Measurements from ENCODE around the gene INPP5K. TPM values are rescaled to one million over a fixed set of nuclear protein-coding genes. Genes with fewer than 3 reads are reported as not detected.

INPP5K gene
- total and polyA plus RNA-seq, 10 of the 15 experiments (the other 5 are each of a cell fraction or from before 2014, with no cell fraction given): 0.58 to 41.2 (median 23.3) TPM

GRCh38 chr17:1557355-1558095, 41.1 kb upstream of the INPP5K start (continued):
- no peak for TF ChIP-seq STAT1 (conservative IDR thresholded peaks at IDR 0.05)

GRCh38 chr17:1555651-1556471, 39.4 kb upstream of the INPP5K start:
- peak overlapping the region; percentile 85 for H3K4me2 ChIP-seq (ENCODE audit: control insufficient read depth, insufficient read depth)
- peak; percentile 62 for FAIRE-seq
- SMC1A ChIA-PET (ENCODE audit: uncharacterized antibody, unreplicated experiment): interaction anchor here (0.9 to 1.5 kb wide), 6 partner anchors 23 to 187 kb away, joined by 3 to 4 read pairs (median 3); no protein-coding TSS in a partner anchor
- no peak for TF ChIP-seq LARP7 (IDR thresholded peaks at IDR 0.05)
- TF ChIP-seq, protein P1, sequence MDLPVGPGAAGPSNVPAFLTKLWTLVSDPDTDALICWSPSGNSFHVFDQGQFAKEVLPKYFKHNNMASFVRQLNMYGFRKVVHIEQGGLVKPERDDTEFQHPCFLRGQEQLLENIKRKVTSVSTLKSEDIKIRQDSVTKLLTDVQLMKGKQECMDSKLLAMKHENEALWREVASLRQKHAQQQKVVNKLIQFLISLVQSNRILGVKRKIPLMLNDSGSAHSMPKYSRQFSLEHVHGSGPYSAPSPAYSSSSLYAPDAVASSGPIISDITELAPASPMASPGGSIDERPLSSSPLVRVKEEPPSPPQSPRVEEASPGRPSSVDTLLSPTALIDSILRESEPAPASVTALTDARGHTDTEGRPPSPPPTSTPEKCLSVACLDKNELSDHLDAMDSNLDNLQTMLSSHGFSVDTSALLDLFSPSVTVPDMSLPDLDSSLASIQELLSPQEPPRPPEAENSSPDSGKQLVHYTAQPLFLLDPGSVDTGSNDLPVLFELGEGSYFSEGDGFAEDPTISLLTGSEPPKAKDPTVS (IDR thresholded peaks at IDR 0.05; ENCODE audit: low read depth, low read length): no peak
- no peak for TF ChIP-seq CHD1 (IDR thresholded peaks at IDR 0.05; ENCODE audit: low read depth, low read length)
- TF ChIP-seq USF1 (IDR thresholded peaks at IDR 0.05; ENCODE audit: borderline replicate concordance, extremely low read length, insufficient read depth, low read depth, low read length): peak; percentile 28
- peak; percentile 36 to 47; a peak in 3 of 4 replicates for TF ChIP-seq IKZF2 (IDR thresholded peaks at IDR 0.05)
- no peak for TF ChIP-seq MYB (IDR thresholded peaks at IDR 0.05; ENCODE audit: borderline replicate concordance, low read depth, low read length)
- TF ChIP-seq SPI1 (IDR thresholded peaks at IDR 0.05; ENCODE audit: borderline replicate concordance, insufficient read depth, low read depth, low read length): peak; percentile 83
- no peak for TF ChIP-seq ZNF274 (IDR thresholded peaks at IDR 0.05; ENCODE audit: insufficient read depth, insufficient read length)
- peak in 1 of 2 experiments; percentile 72; a peak in 2 of 4 replicates for TF ChIP-seq ETV6 (conservative IDR thresholded peaks at IDR 0.05 in 1 of 2, IDR thresholded peaks at IDR 0.05 in 1 of 2; ENCODE audit: borderline replicate concordance in 1 of 2, low read depth in 1 of 2)
- TF ChIP-seq IKZF1 (conservative IDR thresholded peaks at IDR 0.05): peak; percentile 22; the same call in 1 of the 2 replicates
- no peak for TF ChIP-seq ZNF384 (IDR thresholded peaks at IDR 0.05; ENCODE audit: borderline replicate concordance, low read depth, low read length)
- no peak for TF ChIP-seq BCL3 (IDR thresholded peaks at IDR 0.05; ENCODE audit: borderline replicate concordance, insufficient read depth, low read depth, low read length, poor library complexity, severe bottlenecking)
- peak; percentile 54; the same call in 1 of the 2 replicates for TF ChIP-seq TAF1 (IDR thresholded peaks at IDR 0.05; ENCODE audit: borderline replicate concordance, low read depth, low read length)
- TF ChIP-seq RUNX3 (IDR thresholded peaks at IDR 0.05; ENCODE audit: low read length): peak; percentile 53

More at GRCh38 chr17:1555651-1556471, 39.4 kb upstream of the INPP5K start:
- intact Hi-C loops (cut with micrococcal nuclease; ENCODE audit: unreplicated experiment) (no loop called here), in situ Hi-C loops (cut with MboI) (no loop called here)
- WGBS (ENCODE audit: insufficient coverage, insufficient replicate concordance, low lambda C conversion rate, missing lambda C conversion rate): 1% methylated on average over 15 of the region's 15 CpGs
- DNase-seq (ENCODE audit: low read depth, low spot score) (peak; percentile 43), ATAC-seq (peak; percentile 81)
- no TSS peak for BruUV-seq (replicated peaks)
- Histone ChIP-seq H3K4me3 (no peak overlapping the region), H3K4me1 (ENCODE audit: control insufficient read depth, insufficient read depth, low read length) (peaks cover 40% of the 10 kb centered on the region), H3K27ac (ENCODE audit: control insufficient read depth, insufficient read depth) (peak overlapping the region; percentile 69), H3K9me3 (replicated peaks; ENCODE audit: control insufficient read depth, insufficient read depth, low read length) (no peaks in the 10 kb centered on the region), H3K79me2 (ENCODE audit: control insufficient read depth, insufficient read depth, low read length) (peaks cover 42% of the 10 kb centered on the region), H3K36me3 (ENCODE audit: control insufficient read depth in 2 of 2, insufficient read depth in 2 of 2, low read length in 1 of 2) (peaks cover 8 to 11% of the 10 kb centered on the region in 2 experiments; a peak in 3 of 4 replicates), H3K27me3 (replicated peaks in 1 of 2; ENCODE audit: control insufficient read depth in 2 of 2, insufficient read depth in 2 of 2, low read length in 1 of 2) (no peaks in the 10 kb centered on the region), H3K9ac (ENCODE audit: control insufficient read depth, insufficient read depth, low read length) (peak overlapping the region; percentile 35; the same call in 1 of the 2 replicates), H4K20me1 (ENCODE audit: control insufficient read depth, insufficient read depth) (peaks cover 6% of the 10 kb centered on the region; the same call in 1 of the 2 replicates), H2AFZ (ENCODE audit: control insufficient read depth, low read depth, low read length) (peak overlapping the region; percentile 46)
- POLR2A ChIA-PET: interaction anchor here (0.6 kb wide), 1 partner anchor 227 kb away, joined by 3 read pairs; no protein-coding TSS in a partner anchor
- CTCF ChIA-PET: interaction anchor here (0.9 to 4.1 kb wide), 5 partner anchors 18 to 190 kb away, joined by 3 to 17 read pairs (median 7); no protein-coding TSS in a partner anchor
- RAD21 ChIA-PET (ENCODE audit: unreplicated experiment): interaction anchor here (0.8 to 2.1 kb wide), 5 partner anchors 18 to 191 kb away, joined by 3 to 6 read pairs (median 4); partner anchors contain the start of genes INPP5K and RILP
